Stimulated activated effector memory CD8-positive, alpha-beta T cell treated with anti-CD3 and anti-CD28 coated beads, Interleukin-12 subunit alpha, Interleukin-12 subunit beta, amount 100 ng/mL, for 72 hours (primary cell): Measurements from ENCODE around the gene YWHAH.

Experiments
- ATAC-seq: fragments of 150-1000 bp; cut with Tn5 transposase; 2 replicates; pipeline ENCODE4 v1.10.0; 2021
- DNase-seq, 2 donors: peaks; one replicate each; pipeline ENCODE4 v3.0.0; 2021 to 2022; ENCODE audit warnings: low spot score in 2 of 2
- H3K27ac Mint-ChIP-seq: one replicate; pipeline ENCODE4 v1.8.0; 2022; ENCODE audit warnings: mild to moderate bottlenecking, mixed read lengths
- H3K36me3 Mint-ChIP-seq: one replicate; pipeline ENCODE4 v1.8.0; 2022; ENCODE audit warnings: mild to moderate bottlenecking, mixed read lengths
- H3K4me1 Mint-ChIP-seq: one replicate; pipeline ENCODE4 v1.8.0; 2022; ENCODE audit warnings: mixed read lengths
- H3K4me3 Mint-ChIP-seq: one replicate; pipeline ENCODE4 v1.8.0; 2022; ENCODE audit warnings: mild to moderate bottlenecking, mixed read lengths
- H3K9me3 Mint-ChIP-seq: one replicate; pipeline ENCODE4 v1.8.0; 2022; ENCODE audit warnings: mixed read lengths

YWHAH gene

GRCh38 chr22:31915586-31915985, 28.7 kb upstream of the YWHAH start:
- Mint-ChIP-seq H3K4me3 (no peak overlapping the region), H3K9me3 (no peaks in the 10 kb centered on the region), H3K4me1 (peaks cover 16% of the 10 kb centered on the region), H3K27ac (no peak overlapping the region), H3K36me3 (peaks cover 12% of the 10 kb centered on the region)
- DNase-seq (no peak), ATAC-seq (no peak)

GRCh38 chr22:31917227-31917921, 27.0 kb upstream of the YWHAH start:
- no peaks in the 10 kb centered on the region for H3K9me3 Mint-ChIP-seq
- peak overlapping the region; percentile 26 for H3K27ac Mint-ChIP-seq
- DNase-seq = peak; percentile 10 to 59
- H3K36me3 Mint-ChIP-seq = peaks cover 6% of the 10 kb centered on the region
- peaks cover 16% of the 10 kb centered on the region for H3K4me1 Mint-ChIP-seq
- ATAC-seq = peak; percentile 83
- H3K4me3 Mint-ChIP-seq = peak overlapping the region; percentile 51

GRCh38 chr22:31919730-31920129, 24.6 kb upstream of the YWHAH start:
- Mint-ChIP-seq H3K4me3 (no peak overlapping the region), H3K4me1 (peaks cover 22% of the 10 kb centered on the region), H3K9me3 (no peaks in the 10 kb centered on the region), H3K27ac (no peak overlapping the region), H3K36me3 (peaks cover 6% of the 10 kb centered on the region)
- ATAC-seq (no peak), DNase-seq (no peak)

GRCh38 chr22:31920306-31920705, 24.0 kb upstream of the YWHAH start:
- ATAC-seq = no peak
- no peak overlapping the region for H3K27ac Mint-ChIP-seq
- no peaks in the 10 kb centered on the region for H3K36me3 Mint-ChIP-seq
- no peak overlapping the region for H3K4me3 Mint-ChIP-seq
- no peaks in the 10 kb centered on the region for H3K9me3 Mint-ChIP-seq
- DNase-seq = no peak
- H3K4me1 Mint-ChIP-seq = peaks cover 22% of the 10 kb centered on the region

- Mint-ChIP-seq H3K36me3 (no peaks in the 10 kb centered on the region), H3K4me3 (no peak overlapping the region), H3K9me3 (no peaks in the 10 kb centered on the region), H3K27ac (no peak overlapping the region), H3K4me1 (peaks cover 22% of the 10 kb centered on the region)
- ATAC-seq (no peak), DNase-seq (no peak)
Measured at GRCh38 chr22:31921106-31921505, 23.2 kb upstream of the YWHAH start.

- Mint-ChIP-seq H3K4me3 (no peak overlapping the region), H3K27ac (no peak overlapping the region), H3K4me1 (peaks cover 11% of the 10 kb centered on the region), H3K9me3 (no peaks in the 10 kb centered on the region), H3K36me3 (no peaks in the 10 kb centered on the region)
- ATAC-seq = no peak
- DNase-seq = no peak
Measured at GRCh38 chr22:31922534-31922933, 21.8 kb upstream of the YWHAH start.

- Mint-ChIP-seq H3K4me3 (no peak overlapping the region), H3K27ac (no peak overlapping the region), H3K36me3 (no peaks in the 10 kb centered on the region)
Measured at GRCh38 chr22:31923136-31923535, 21.2 kb upstream of the YWHAH start.

GRCh38 chr22:31923747-31924146, 20.6 kb upstream of the YWHAH start:
- DNase-seq (no peak), ATAC-seq (no peak)
- Mint-ChIP-seq H3K27ac (no peak overlapping the region), H3K36me3 (no peaks in the 10 kb centered on the region), H3K4me1 (peaks cover 6% of the 10 kb centered on the region), H3K4me3 (no peak overlapping the region), H3K9me3 (no peaks in the 10 kb centered on the region)

More at GRCh38 chr22:31923136-31923535, 21.2 kb upstream of the YWHAH start:
- Mint-ChIP-seq H3K4me1 (peaks cover 6% of the 10 kb centered on the region), H3K9me3 (no peaks in the 10 kb centered on the region)
- ATAC-seq = no peak
- DNase-seq = no peak

- no peaks in the 10 kb centered on the region for H3K36me3 Mint-ChIP-seq
- H3K4me1 Mint-ChIP-seq = peaks cover 6% of the 10 kb centered on the region
- ATAC-seq (no peak), DNase-seq (no peak)
- no peaks in the 10 kb centered on the region for H3K9me3 Mint-ChIP-seq
- no peak overlapping the region for H3K4me3 Mint-ChIP-seq
- H3K27ac Mint-ChIP-seq = no peak overlapping the region
Measured at GRCh38 chr22:31925056-31925455, 19.3 kb upstream of the YWHAH start.

GRCh38 chr22:31926024-31926423, 18.3 kb upstream of the YWHAH start:
- no peak overlapping the region for H3K27ac Mint-ChIP-seq
- ATAC-seq (no peak), DNase-seq (no peak)
- H3K36me3 Mint-ChIP-seq = no peaks in the 10 kb centered on the region
- no peak overlapping the region for H3K4me3 Mint-ChIP-seq
- no peaks in the 10 kb centered on the region for H3K9me3 Mint-ChIP-seq
- H3K4me1 Mint-ChIP-seq = peaks cover 6% of the 10 kb centered on the region

GRCh38 chr22:31926969-31927368, 17.4 kb upstream of the YWHAH start:
- Mint-ChIP-seq H3K9me3 (no peaks in the 10 kb centered on the region), H3K27ac (no peak overlapping the region), H3K4me1 (peaks cover 6% of the 10 kb centered on the region), H3K4me3 (no peak overlapping the region), H3K36me3 (no peaks in the 10 kb centered on the region)
- no peak for DNase-seq
- ATAC-seq = no peak

- no peaks in the 10 kb centered on the region for H3K36me3 Mint-ChIP-seq
- DNase-seq = no peak
- H3K27ac Mint-ChIP-seq = no peak overlapping the region
- no peak for ATAC-seq
- H3K4me3 Mint-ChIP-seq = no peak overlapping the region
- H3K9me3 Mint-ChIP-seq = no peaks in the 10 kb centered on the region
- peaks cover 4% of the 10 kb centered on the region for H3K4me1 Mint-ChIP-seq
Measured at GRCh38 chr22:31927562-31927961, 16.8 kb upstream of the YWHAH start.

- Mint-ChIP-seq H3K4me3 (no peak overlapping the region), H3K9me3 (no peaks in the 10 kb centered on the region), H3K36me3 (no peaks in the 10 kb centered on the region), H3K4me1 (no peaks in the 10 kb centered on the region), H3K27ac (no peak overlapping the region)
- ATAC-seq (no peak), DNase-seq (no peak)
Measured at GRCh38 chr22:31929167-31929930, 15.0 kb upstream of the YWHAH start.

GRCh38 chr22:31932863-31933262, 11.5 kb upstream of the YWHAH start:
- no peak for ATAC-seq
- H3K36me3 Mint-ChIP-seq = no peaks in the 10 kb centered on the region
- H3K4me1 Mint-ChIP-seq = no peaks in the 10 kb centered on the region
- no peaks in the 10 kb centered on the region for H3K9me3 Mint-ChIP-seq
- H3K4me3 Mint-ChIP-seq = no peak overlapping the region
- H3K27ac Mint-ChIP-seq = no peak overlapping the region
- no peak for DNase-seq

GRCh38 chr22:31933406-31933805, 10.9 kb upstream of the YWHAH start:
- Mint-ChIP-seq H3K27ac (no peak overlapping the region), H3K36me3 (no peaks in the 10 kb centered on the region), H3K9me3 (no peaks in the 10 kb centered on the region)

GRCh38 chr22:31933816-31934482, 10.4 kb upstream of the YWHAH start:
- DNase-seq (no peak), ATAC-seq (no peak)
- no peak overlapping the region for H3K4me3 Mint-ChIP-seq
- no peaks in the 10 kb centered on the region for H3K36me3 Mint-ChIP-seq
- H3K4me1 Mint-ChIP-seq = no peaks in the 10 kb centered on the region
- no peak overlapping the region for H3K27ac Mint-ChIP-seq
- H3K9me3 Mint-ChIP-seq = no peaks in the 10 kb centered on the region

More at GRCh38 chr22:31933406-31933805, 10.9 kb upstream of the YWHAH start:
- ATAC-seq = no peak
- Mint-ChIP-seq H3K4me1 (no peaks in the 10 kb centered on the region), H3K4me3 (no peak overlapping the region)
- DNase-seq = no peak
